ENCODE data around the gene CERKL. TPM values are rescaled to one million over a fixed set of nuclear protein-coding genes. Genes with fewer than 3 reads are reported as not detected.
A peak's percentile ranks its signal among the peaks of the same experiment; 100 is the strongest.

CERKL gene
- total RNA-seq, 4 donors from 2014 or later = not detected

DNA sequence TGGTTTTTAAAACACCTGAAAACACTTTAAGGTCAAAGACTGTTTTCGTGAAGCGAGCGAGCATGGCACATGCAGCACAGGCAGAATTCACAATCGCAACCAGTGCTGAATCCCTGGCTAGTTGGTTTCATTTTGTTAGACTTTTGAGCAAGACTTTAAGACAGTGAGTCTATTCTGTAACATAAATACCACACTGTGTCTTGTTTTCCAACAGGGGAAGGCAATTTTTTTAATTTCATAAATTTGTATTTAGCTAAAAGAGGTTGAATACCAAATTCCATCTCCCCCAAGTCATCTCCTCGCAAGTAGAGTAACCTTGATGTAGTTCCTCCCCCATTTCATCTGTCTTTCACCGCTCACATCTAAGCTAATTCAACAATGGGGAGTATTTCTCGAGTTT lies 1.4 kb downstream of the CERKL start:
- TF ChIP-seq, protein P1, sequence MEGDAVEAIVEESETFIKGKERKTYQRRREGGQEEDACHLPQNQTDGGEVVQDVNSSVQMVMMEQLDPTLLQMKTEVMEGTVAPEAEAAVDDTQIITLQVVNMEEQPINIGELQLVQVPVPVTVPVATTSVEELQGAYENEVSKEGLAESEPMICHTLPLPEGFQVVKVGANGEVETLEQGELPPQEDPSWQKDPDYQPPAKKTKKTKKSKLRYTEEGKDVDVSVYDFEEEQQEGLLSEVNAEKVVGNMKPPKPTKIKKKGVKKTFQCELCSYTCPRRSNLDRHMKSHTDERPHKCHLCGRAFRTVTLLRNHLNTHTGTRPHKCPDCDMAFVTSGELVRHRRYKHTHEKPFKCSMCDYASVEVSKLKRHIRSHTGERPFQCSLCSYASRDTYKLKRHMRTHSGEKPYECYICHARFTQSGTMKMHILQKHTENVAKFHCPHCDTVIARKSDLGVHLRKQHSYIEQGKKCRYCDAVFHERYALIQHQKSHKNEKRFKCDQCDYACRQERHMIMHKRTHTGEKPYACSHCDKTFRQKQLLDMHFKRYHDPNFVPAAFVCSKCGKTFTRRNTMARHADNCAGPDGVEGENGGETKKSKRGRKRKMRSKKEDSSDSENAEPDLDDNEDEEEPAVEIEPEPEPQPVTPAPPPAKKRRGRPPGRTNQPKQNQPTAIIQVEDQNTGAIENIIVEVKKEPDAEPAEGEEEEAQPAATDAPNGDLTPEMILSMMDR (IDR thresholded peaks at IDR 0.05) = no peak
- TF ChIP-seq POLR2A (IDR thresholded peaks at IDR 0.05) = no peak
- TF ChIP-seq EP300 (IDR thresholded peaks at IDR 0.05) = no peak
- Histone ChIP-seq H3K9me3 (no peaks in the 10 kb centered on the region), H3K4me1 (peaks cover 0 to 12% (median 5%) of the 10 kb centered on the region in 4 donors), H3K36me3 (no peaks in the 10 kb centered on the region), H3K27me3 (peaks cover 0 to 11% of the 10 kb centered on the region in 2 donors), H3K4me3 (peak overlapping the region in 2 of 4 donors; percentile 42 to 60), H3K27ac (no peak overlapping the region)
- DNase-seq (ENCODE audit: low spot score in 2 of 2) = no peak
- WGBS, 2 donors = 44 to 52% methylated on average over 7 of the region's 7 CpGs

- DNase-seq (ENCODE audit: low spot score in 2 of 2) = no peak
- TF ChIP-seq EP300 (IDR thresholded peaks at IDR 0.05) (no peak), POLR2A (IDR thresholded peaks at IDR 0.05) (no peak)
- TF ChIP-seq, protein P1 (IDR thresholded peaks at IDR 0.05) = no peak
- 89 to 96% methylated on average over 4 of the region's 4 CpGs for WGBS, 2 donors
- no peaks in the 10 kb centered on the region for H3K27me3 ChIP-seq
- no peaks in the 10 kb centered on the region for H3K9me3 ChIP-seq
- no peak overlapping the region for H3K27ac ChIP-seq
- H3K4me3 ChIP-seq = no peak overlapping the region
- no peaks in the 10 kb centered on the region for H3K36me3 ChIP-seq
- no peaks in the 10 kb centered on the region for H3K4me1 ChIP-seq
Observed at GRCh38 chr2:181649436-181649979, 7.4 kb downstream of the CERKL start.

GRCh38 chr2:181648478-181649155 lies 8.3 kb downstream of the CERKL start:
- no peak for DNase-seq (ENCODE audit: low spot score in 2 of 2)
- H3K36me3 ChIP-seq = no peaks in the 10 kb centered on the region
- H3K4me1 ChIP-seq = no peaks in the 10 kb centered on the region
- 85 to 87% methylated on average over 2 of the region's 2 CpGs for WGBS, 2 donors
- no peak overlapping the region for H3K4me3 ChIP-seq
- H3K27ac ChIP-seq = no peak overlapping the region
- no peak for TF ChIP-seq EP300 (IDR thresholded peaks at IDR 0.05)
- TF ChIP-seq POLR2A (IDR thresholded peaks at IDR 0.05) = no peak
- TF ChIP-seq, protein P1 (IDR thresholded peaks at IDR 0.05) = no peak
- H3K9me3 ChIP-seq = no peaks in the 10 kb centered on the region
- H3K27me3 ChIP-seq = no peaks in the 10 kb centered on the region

- Histone ChIP-seq H3K4me3 (no peak overlapping the region), H3K4me1 (no peaks in the 10 kb centered on the region), H3K36me3 (no peaks in the 10 kb centered on the region), H3K27me3 (no peaks in the 10 kb centered on the region), H3K27ac (no peak overlapping the region), H3K9me3 (no peaks in the 10 kb centered on the region)
- no peak for DNase-seq (ENCODE audit: low spot score in 2 of 2)
- TF ChIP-seq, protein P1 (IDR thresholded peaks at IDR 0.05) = no peak
- TF ChIP-seq POLR2A (IDR thresholded peaks at IDR 0.05) = no peak
- no peak for TF ChIP-seq EP300 (IDR thresholded peaks at IDR 0.05)
- WGBS, 2 donors = 93 to 96% methylated on average over 1 of the region's 1 CpG
Observed at GRCh38 chr2:181646415-181646987, 10.4 kb downstream of the CERKL start.

DNA sequence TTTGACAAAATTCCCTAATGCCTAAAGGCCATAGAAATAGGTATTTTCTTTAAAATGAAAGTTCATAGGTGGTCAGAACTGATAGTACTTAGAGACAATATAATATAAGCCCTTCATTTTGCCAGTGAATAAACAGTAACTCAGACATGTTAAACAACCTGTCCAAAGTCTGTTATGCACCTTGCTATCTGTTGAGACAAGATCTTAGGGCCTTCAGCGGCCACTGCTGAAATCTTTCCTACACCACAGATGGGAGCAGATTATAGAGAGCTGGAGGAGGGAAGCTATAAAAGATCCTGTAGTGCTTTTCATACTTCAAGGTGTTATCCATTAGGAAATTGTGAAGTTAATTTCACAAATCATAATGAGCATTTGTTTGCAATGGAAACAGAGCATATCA lies 13.8 kb downstream of the CERKL start:
- Histone ChIP-seq H3K4me3 (no peak overlapping the region), H3K27me3 (no peaks in the 10 kb centered on the region), H3K36me3 (no peaks in the 10 kb centered on the region), H3K9me3 (no peaks in the 10 kb centered on the region), H3K4me1 (no peaks in the 10 kb centered on the region), H3K27ac (no peak overlapping the region)
- TF ChIP-seq POLR2A (IDR thresholded peaks at IDR 0.05) (no peak), EP300 (IDR thresholded peaks at IDR 0.05) (no peak)
- TF ChIP-seq, protein P1 (IDR thresholded peaks at IDR 0.05) = no peak
- no peak for DNase-seq (ENCODE audit: low spot score in 2 of 2)
- WGBS, 2 donors = 81 to 90% methylated on average over 1 of the region's 1 CpG
